ENCODE results near the gene SMU1.

Gene SMU1

GRCh38 chr9:33025572-33026342, 50.7 kb downstream of the SMU1 start:
- H3K9ac ChIP-seq: peak overlapping the region; percentile 91
- TF ChIP-seq CTCF (IDR thresholded peaks at IDR 0.05): no peak
- H3K4me1 ChIP-seq: peaks cover 9% of the 10 kb centered on the region
- H3K79me2 ChIP-seq: peaks cover 21% of the 10 kb centered on the region
- H3K36me3 ChIP-seq (ENCODE audit: control insufficient read depth, insufficient read depth, low read length): no peaks in the 10 kb centered on the region
- peak overlapping the region; percentile 60 for H3K4me2 ChIP-seq (ENCODE audit: low read length)
- no peaks in the 10 kb centered on the region for H3K27me3 ChIP-seq (ENCODE audit: control insufficient read depth, insufficient read depth, low read length)
- H2AFZ ChIP-seq: peak overlapping the region; percentile 73
- no peaks in the 10 kb centered on the region for H3K9me3 ChIP-seq (ENCODE audit: control insufficient read depth, low read length)
- H3K4me3 ChIP-seq (ENCODE audit: low read depth, low read length): peak overlapping the region; percentile 75
- H3K27ac ChIP-seq: peak overlapping the region; percentile 96

GRCh38 chr9:33024966-33025571, 51.4 kb downstream of the SMU1 start, which contains the start of gene DNAJA1:
Gene DNAJA1, plus strand, starts transcription at chr9:33025273. Its CDS starts 1,212 bp downstream, at chr9:33026485.
- peaks cover 21% of the 10 kb centered on the region for H3K79me2 ChIP-seq
- peak within 1 kb of the TSS; percentile 91 for H3K9ac ChIP-seq
- no peaks in the 10 kb centered on the region for H3K36me3 ChIP-seq (ENCODE audit: control insufficient read depth, insufficient read depth, low read length)
- H3K27ac ChIP-seq: peak within 1 kb of the TSS; percentile 96
- peak within 1 kb of the TSS; percentile 79 for H2AFZ ChIP-seq
- H3K4me2 ChIP-seq (ENCODE audit: low read length): peak within 1 kb of the TSS; percentile 89
- no peaks in the 10 kb centered on the region for H3K27me3 ChIP-seq (ENCODE audit: control insufficient read depth, insufficient read depth, low read length)
- H3K4me3 ChIP-seq (ENCODE audit: low read depth, low read length): peak within 1 kb of the TSS; percentile 75
- H3K9me3 ChIP-seq (ENCODE audit: control insufficient read depth, low read length): no peaks in the 10 kb centered on the region
- no peak for TF ChIP-seq CTCF (IDR thresholded peaks at IDR 0.05)
- H3K4me1 ChIP-seq: peaks cover 9% of the 10 kb centered on the region

- Histone ChIP-seq H2AFZ (peak overlapping the region; percentile 79), H3K27ac (peak overlapping the region; percentile 96), H3K4me1 (peaks cover 6% of the 10 kb centered on the region), H3K9ac (peak overlapping the region; percentile 19), H3K79me2 (peaks cover 21% of the 10 kb centered on the region), H3K4me2 (ENCODE audit: low read length) (peak overlapping the region; percentile 89), H3K27me3 (ENCODE audit: control insufficient read depth, insufficient read depth, low read length) (no peaks in the 10 kb centered on the region), H3K36me3 (ENCODE audit: control insufficient read depth, insufficient read depth, low read length) (no peaks in the 10 kb centered on the region), H3K4me3 (ENCODE audit: low read depth, low read length) (peak overlapping the region; percentile 75), H3K9me3 (ENCODE audit: control insufficient read depth, low read length) (no peaks in the 10 kb centered on the region)
- TF ChIP-seq CTCF (IDR thresholded peaks at IDR 0.05): no peak
Observed at GRCh38 chr9:33024126-33024965, 52.1 kb downstream of the SMU1 start.

- no peaks in the 10 kb centered on the region for H3K9me3 ChIP-seq (ENCODE audit: control insufficient read depth, low read length)
- no peak for TF ChIP-seq CTCF (IDR thresholded peaks at IDR 0.05)
- no peak overlapping the region for H3K9ac ChIP-seq
Observed at GRCh38 chr9:33023661-33024060, 52.8 kb downstream of the SMU1 start.

More at GRCh38 chr9:33023661-33024060, 52.8 kb downstream of the SMU1 start:
- Histone ChIP-seq H2AFZ (no peak overlapping the region), H3K4me1 (no peaks in the 10 kb centered on the region), H3K4me2 (ENCODE audit: low read length) (peak overlapping the region; percentile 3), H3K27ac (no peak overlapping the region), H3K27me3 (ENCODE audit: control insufficient read depth, insufficient read depth, low read length) (no peaks in the 10 kb centered on the region), H3K4me3 (ENCODE audit: low read depth, low read length) (no peak overlapping the region), H3K36me3 (ENCODE audit: control insufficient read depth, insufficient read depth, low read length) (no peaks in the 10 kb centered on the region), H3K79me2 (peaks cover 22% of the 10 kb centered on the region)

Measured in parathyroid adenoma (tissue), 2 donors.